ENCODE data around the gene PLPP3.

DNA sequence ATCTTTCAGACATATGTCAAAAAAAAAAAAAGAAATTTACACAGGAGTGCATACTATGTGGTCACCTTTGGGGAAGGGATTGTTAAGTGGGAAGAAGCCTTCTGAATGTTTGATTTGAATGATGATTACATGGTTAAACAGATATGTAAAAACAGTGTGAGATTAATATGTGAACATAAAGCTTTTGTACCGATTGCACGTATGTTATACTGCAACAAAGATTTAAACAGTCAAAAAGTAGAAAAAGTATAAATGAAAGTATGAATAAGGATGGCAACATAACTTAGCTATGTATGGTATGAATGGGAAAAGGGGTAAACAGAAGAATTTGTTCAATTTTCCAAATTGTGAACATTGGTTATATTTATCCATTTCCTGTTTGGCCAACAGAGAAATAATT is 10.0 kb upstream of the PLPP3 start:
- TF ChIP-seq POLR2A (IDR thresholded peaks at IDR 0.05): no peak
- TF ChIP-seq, protein P1, sequence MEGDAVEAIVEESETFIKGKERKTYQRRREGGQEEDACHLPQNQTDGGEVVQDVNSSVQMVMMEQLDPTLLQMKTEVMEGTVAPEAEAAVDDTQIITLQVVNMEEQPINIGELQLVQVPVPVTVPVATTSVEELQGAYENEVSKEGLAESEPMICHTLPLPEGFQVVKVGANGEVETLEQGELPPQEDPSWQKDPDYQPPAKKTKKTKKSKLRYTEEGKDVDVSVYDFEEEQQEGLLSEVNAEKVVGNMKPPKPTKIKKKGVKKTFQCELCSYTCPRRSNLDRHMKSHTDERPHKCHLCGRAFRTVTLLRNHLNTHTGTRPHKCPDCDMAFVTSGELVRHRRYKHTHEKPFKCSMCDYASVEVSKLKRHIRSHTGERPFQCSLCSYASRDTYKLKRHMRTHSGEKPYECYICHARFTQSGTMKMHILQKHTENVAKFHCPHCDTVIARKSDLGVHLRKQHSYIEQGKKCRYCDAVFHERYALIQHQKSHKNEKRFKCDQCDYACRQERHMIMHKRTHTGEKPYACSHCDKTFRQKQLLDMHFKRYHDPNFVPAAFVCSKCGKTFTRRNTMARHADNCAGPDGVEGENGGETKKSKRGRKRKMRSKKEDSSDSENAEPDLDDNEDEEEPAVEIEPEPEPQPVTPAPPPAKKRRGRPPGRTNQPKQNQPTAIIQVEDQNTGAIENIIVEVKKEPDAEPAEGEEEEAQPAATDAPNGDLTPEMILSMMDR (IDR thresholded peaks at IDR 0.05): no peak

Data from testis (tissue), 2 donors.